Panc1 (cell line): ENCODE measurements around the gene HELT. TPM values are rescaled to one million over a fixed set of nuclear protein-coding genes. Genes with fewer than 3 reads are reported as not detected.

Source experiments
- total RNA-seq: library from RNA; stranded (reverse); gene quantifications from one replicate; pipeline ENCODE4 v1.2.1, GENCODE V29; 2021; ENCODE audit not compliant: unreplicated experiment

Gene HELT
- total RNA-seq, 1 experiment from 2014 or later, result not detected

Other genes with a start within 250 kb of the HELT start
- 15.4 TPM for gene ACSL1, start 192.5 kb upstream of the HELT start, total RNA-seq
- 18.6 TPM for gene SLC25A4, start 124.8 kb downstream of the HELT start, total RNA-seq
- gene CFAP97, start 185.5 kb downstream of the HELT start, total RNA-seq, result 39.0 TPM
- gene SNX25, start 191.1 kb downstream of the HELT start, total RNA-seq, result 16.7 TPM